Adrenal gland (tissue), 12 donors: Measurements from ENCODE around the gene CTDSPL. TPM values are rescaled to one million over a fixed set of nuclear protein-coding genes. Genes with fewer than 3 reads are reported as not detected.
"Not testable (repeated sequence)": the region's sequence is repeated elsewhere in the genome, so short reads cannot be mapped to it uniquely, and the experiment has no call there.

Experiments used
- DNase-seq, 7 donors: peaks; one replicate each; pipeline ENCODE4 v3.0.0-alpha.2; 2019 to 2020
- H3K27ac ChIP-seq, 5 donors: fragments of 200-600 bp; sonication (generic) in 4 of 5; 1 replicate in 3 of 5; 2 replicates in 2 of 5; pipeline versions ENCODE4 v1.5.1 to v1.8.0; 2016 to 2020; ENCODE audit warnings: mild to moderate bottlenecking in 1 of 5
- H3K27me3 ChIP-seq: fragments of 200-600 bp; 2 replicates; pipeline ENCODE4 v1.8.0; 2021
- H3K36me3 ChIP-seq, 2 donors: fragments of 200-600 bp; replicated peaks in 1 of 2; 1 replicate in 1 of 2; 2 replicates in 1 of 2; pipeline versions ENCODE4 v1.5.1 to v1.8.0; 2018 to 2022
- H3K4me1 ChIP-seq, 2 donors: fragments of 200-600 bp; replicated peaks in 1 of 2; 1 replicate in 1 of 2; 2 replicates in 1 of 2; pipeline versions ENCODE4 v1.5.1 to v1.8.0; 2018 to 2021
- H3K4me3 ChIP-seq, 4 donors: fragments of 200-600 bp; sonication (generic) in 3 of 4; one replicate each; pipeline ENCODE4 v1.5.1; 2016 to 2018
- H3K9me3 ChIP-seq, 3 donors: fragments of 200-600 bp; sonication (generic) in 1 of 3; replicated peaks in 1 of 3; 1 replicate in 2 of 3; 2 replicates in 1 of 3; pipeline versions ENCODE4 v1.5.1 to v1.8.0; 2016 to 2021
- CTCF ChIP-seq, 6 experiments: fragments of 450-650 bp in 4 of 6; fragments of 200-600 bp in 2 of 6; sonication (generic) in 1 of 6; IDR thresholded peaks; 1 replicate in 5 of 6; 2 replicates in 1 of 6; pipeline versions ENCODE4 v1.5.1 to v1.8.0; 2016 to 2021; ENCODE audit warnings: antibody characterized with exemption in 6 of 6, mild to moderate bottlenecking in 2 of 6, moderate library complexity in 1 of 6
- POLR2A ChIP-seq, 2 donors: fragments of 450-650 bp; IDR thresholded peaks; one replicate each; pipeline ENCODE4 v1.6.1; 2017; ENCODE audit warnings: antibody characterized with exemption in 2 of 2, mild to moderate bottlenecking in 2 of 2, moderate library complexity in 1 of 2
- WGBS, 4 donors: extraction: QIAGEN DNeasy Blood & Tissue Kit in 2 of 4; methylation state at CpG; one replicate each; pipeline versions ENCODE4 v1.1.5 to v1.1.7; 2013 to 2017; 5-methylcytosine and 5-hydroxymethylcytosine counted together
- intact Hi-C, 2 donors: fragments of 100-400 bp; cut with DNase I; formaldehyde crosslinking; loops; one replicate each; pipeline versions ENCODE4 v1.14.1 to v1.15.0; 2022 to 2023
- polyA plus RNA-seq, 3 donors: library from polyadenylated mRNA; stranded (reverse); fragments of 200-250 nt in 2 of 3; fragments of 350-450 nt in 1 of 3; fragmentation: Illumina TruSeq in 1 of 3; extraction: RNeasy Lipid Tissue Mini Kit (QIAGEN cat#74804) in 1 of 3; gene quantifications; one replicate each; pipeline ENCODE4 v1.2.3, GENCODE V29; 2013 to 2014
- total RNA-seq, 9 donors: library from RNA; depleted of rRNA in 4 of 9; stranded (reverse); fragments of >200 nt in 4 of 9; fragments of 120-200 nt in 1 of 9; fragmentation: NEBNext Ultra II Directional in 1 of 9; extraction: Animal tissue kit (Norgen Biotek cat#: 25700) in 1 of 9; gene quantifications; one replicate each; pipeline versions ENCODE4 v1.1.0 to v1.2.4, GENCODE V29; 2013 to 2023
- donor health status: healthy with polysubstance abuse.
- donor health status: Bipolar disorder and iron deficiency.
- donor health status: DM: yes; HTN: yes; CAD: no.
- donor health status: DM: no; HTN: no; CAD: no.
- donor health status: DM: no; HTN: no; CAD: no.
- donor health status: DM: yes; HTN: yes; CAD: no.

Gene CTDSPL
- total and polyA plus RNA-seq, 12 donors, result 6.4 to 27.7 (median 16.0) TPM

- Histone ChIP-seq H3K27ac (no peak overlapping the region), H3K27me3 (no peaks in the 10 kb centered on the region), H3K4me1 (no peaks in the 10 kb centered on the region), H3K36me3 (peaks cover 0 to 7% of the 10 kb centered on the region in 2 donors), H3K9me3 (no peaks in the 10 kb centered on the region), H3K4me3 (no peak overlapping the region)
- no peak for DNase-seq
- TF ChIP-seq CTCF (IDR thresholded peaks at IDR 0.05) (no peak), POLR2A (IDR thresholded peaks at IDR 0.05) (no peak)
- intact Hi-C loops, result no loop called here
These were observed 109.8 kb downstream of the CTDSPL start for GRCh38 chr3:37971467-37971866.

GRCh38 chr3:37972056-37972455 is 110.4 kb downstream of the CTDSPL start:
- H3K9me3 ChIP-seq, H3K4me3 ChIP-seq, intact Hi-C loops, H3K4me1 ChIP-seq, DNase-seq, H3K27me3 ChIP-seq, H3K36me3 ChIP-seq, H3K27ac ChIP-seq: not testable (repeated sequence)
- 90 to 96% (median 92%) methylated on average over 8 of the region's 8 CpGs for WGBS, 4 donors

GRCh38 chr3:37973246-37974054 is 111.8 kb downstream of the CTDSPL start:
- Histone ChIP-seq H3K27me3 (no peaks in the 10 kb centered on the region), H3K4me3 (no peak overlapping the region), H3K9me3 (no peaks in the 10 kb centered on the region), H3K36me3 (peaks cover 0 to 7% of the 10 kb centered on the region in 2 donors), H3K4me1 (no peaks in the 10 kb centered on the region), H3K27ac (no peak overlapping the region)
- WGBS, 4 donors, result 90 to 92% (median 91%) methylated on average over 11 to 12 of the region's 12 CpGs
- DNase-seq, result no peak
- TF ChIP-seq POLR2A (IDR thresholded peaks at IDR 0.05), result no peak
- intact Hi-C loops, result no loop called here

- H3K4me1 ChIP-seq, result no peaks in the 10 kb centered on the region
- intact Hi-C loops, result no loop called here
- H3K27ac ChIP-seq, result no peak overlapping the region
- H3K4me3 ChIP-seq, result no peak overlapping the region
- H3K36me3 ChIP-seq, result peaks cover 0 to 7% of the 10 kb centered on the region in 2 donors
- H3K9me3 ChIP-seq, result no peaks in the 10 kb centered on the region
- DNase-seq, result peak; percentile 65 to 83 (median 72)
- H3K27me3 ChIP-seq, result no peaks in the 10 kb centered on the region
- WGBS, 4 donors, result 61 to 72% (median 65%) methylated on average over 5 to 9 of the region's 9 CpGs
- no peak for TF ChIP-seq POLR2A (IDR thresholded peaks at IDR 0.05)
- TF ChIP-seq CTCF (IDR thresholded peaks at IDR 0.05), result peak; percentile 63 to 80 (median 68)
These were observed 112.7 kb downstream of the CTDSPL start for GRCh38 chr3:37974121-37975083.
